Lower leg skin (tissue), 4 donors: ENCODE data around the gene EDN3. TPM values are rescaled to one million over a fixed set of nuclear protein-coding genes. Genes with fewer than 3 reads are reported as not detected.

Experiments used
- DNase-seq, 2 donors: peaks; one replicate each; pipeline ENCODE4 v3.0.0-alpha.2; 2019; ENCODE audit warnings: low spot score in 2 of 2
- H3K4me3 ChIP-seq: fragments of 200-600 bp; sonication (generic); 2 replicates; pipeline ENCODE4 v1.5.1; 2017; ENCODE audit warnings: mild to moderate bottlenecking, low read depth; ENCODE audit not compliant: poor library complexity, severe bottlenecking
- POLR2A ChIP-seq, 2 donors: fragments of 450-650 bp; IDR thresholded peaks; one replicate each; pipeline ENCODE4 v1.6.1; 2016 to 2017; ENCODE audit warnings: antibody characterized with exemption in 2 of 2, mild to moderate bottlenecking in 1 of 2, moderate library complexity in 1 of 2
- WGBS, 2 donors: methylation state at CpG; one replicate each; pipeline ENCODE4 v1.1.5; 2018; 5-methylcytosine and 5-hydroxymethylcytosine counted together
- intact Hi-C: fragments of 100-400 bp; cut with DNase I; formaldehyde crosslinking; loops from one replicate; pipeline ENCODE4 v1.15.0; 2023; ENCODE audit warnings: low total_unique reads
- total RNA-seq, 4 donors: library from RNA; depleted of rRNA; stranded (reverse); fragments of >200 nt; gene quantifications; one replicate each; pipeline ENCODE4 v1.1.0, GENCODE V29; 2016
- TF ChIP-seq, protein P1 (sequence below), 3 donors: fragments of 450-650 bp; IDR thresholded peaks; one replicate each; pipeline ENCODE4 v1.5.1; 2016; ENCODE audit warnings: antibody characterized with exemption in 3 of 3, mild to moderate bottlenecking in 3 of 3, moderate library complexity in 2 of 3

EDN3 gene
- total RNA-seq, 4 donors from 2014 or later: 0.38 to 11.9 (median 1.0) TPM

GRCh38 chr20:59297686-59298085 is 2.7 kb upstream of the EDN3 start:
- 82 to 88% methylated on average over 7 of the region's 7 CpGs for WGBS, 2 donors
- DNase-seq: no peak
- TF ChIP-seq, protein P1, sequence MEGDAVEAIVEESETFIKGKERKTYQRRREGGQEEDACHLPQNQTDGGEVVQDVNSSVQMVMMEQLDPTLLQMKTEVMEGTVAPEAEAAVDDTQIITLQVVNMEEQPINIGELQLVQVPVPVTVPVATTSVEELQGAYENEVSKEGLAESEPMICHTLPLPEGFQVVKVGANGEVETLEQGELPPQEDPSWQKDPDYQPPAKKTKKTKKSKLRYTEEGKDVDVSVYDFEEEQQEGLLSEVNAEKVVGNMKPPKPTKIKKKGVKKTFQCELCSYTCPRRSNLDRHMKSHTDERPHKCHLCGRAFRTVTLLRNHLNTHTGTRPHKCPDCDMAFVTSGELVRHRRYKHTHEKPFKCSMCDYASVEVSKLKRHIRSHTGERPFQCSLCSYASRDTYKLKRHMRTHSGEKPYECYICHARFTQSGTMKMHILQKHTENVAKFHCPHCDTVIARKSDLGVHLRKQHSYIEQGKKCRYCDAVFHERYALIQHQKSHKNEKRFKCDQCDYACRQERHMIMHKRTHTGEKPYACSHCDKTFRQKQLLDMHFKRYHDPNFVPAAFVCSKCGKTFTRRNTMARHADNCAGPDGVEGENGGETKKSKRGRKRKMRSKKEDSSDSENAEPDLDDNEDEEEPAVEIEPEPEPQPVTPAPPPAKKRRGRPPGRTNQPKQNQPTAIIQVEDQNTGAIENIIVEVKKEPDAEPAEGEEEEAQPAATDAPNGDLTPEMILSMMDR (IDR thresholded peaks at IDR 0.05): no peak
- TF ChIP-seq POLR2A (IDR thresholded peaks at IDR 0.05): no peak
- H3K4me3 ChIP-seq: no peak overlapping the region
- intact Hi-C loops: no loop called here

DNA sequence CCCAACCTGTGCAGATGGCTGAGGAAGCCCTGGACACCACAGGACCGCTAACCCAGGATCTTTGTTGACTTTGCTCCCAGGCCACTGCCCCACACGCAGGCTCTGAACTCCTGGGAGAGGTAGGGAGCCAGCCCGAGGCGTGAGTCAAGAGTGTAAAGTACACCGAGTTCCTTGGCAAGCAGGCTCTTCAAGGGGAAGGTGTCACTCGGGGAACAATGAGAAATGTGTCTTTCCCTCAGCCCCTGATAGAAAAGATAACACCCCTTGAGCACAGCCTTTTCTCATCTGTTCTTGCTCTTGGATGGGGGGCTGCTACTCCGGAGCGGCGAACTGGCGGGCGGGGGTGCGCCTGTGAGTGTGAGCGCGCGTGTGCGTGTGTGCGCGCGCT is 472 bp upstream of the EDN3 start:
- WGBS, 2 donors: 3 to 4% methylated on average over 15 to 18 of the region's 19 CpGs
- no peak overlapping the region for H3K4me3 ChIP-seq
- intact Hi-C loops: no loop called here
- TF ChIP-seq POLR2A (IDR thresholded peaks at IDR 0.05): no peak
- TF ChIP-seq, protein P1 (IDR thresholded peaks at IDR 0.05): no peak
- peak in 1 of 2 donors; percentile 44 for DNase-seq

- no peak for TF ChIP-seq POLR2A (IDR thresholded peaks at IDR 0.05)
- TF ChIP-seq, protein P1 (IDR thresholded peaks at IDR 0.05): no peak
- WGBS, 2 donors: 55 to 75% methylated on average over 8 to 17 of the region's 17 CpGs
- no peak overlapping the region for H3K4me3 ChIP-seq
- intact Hi-C loops: no loop called here
- no peak for DNase-seq
Observed at GRCh38 chr20:59301343-59302007, 1.1 kb downstream of the EDN3 start.

DNA sequence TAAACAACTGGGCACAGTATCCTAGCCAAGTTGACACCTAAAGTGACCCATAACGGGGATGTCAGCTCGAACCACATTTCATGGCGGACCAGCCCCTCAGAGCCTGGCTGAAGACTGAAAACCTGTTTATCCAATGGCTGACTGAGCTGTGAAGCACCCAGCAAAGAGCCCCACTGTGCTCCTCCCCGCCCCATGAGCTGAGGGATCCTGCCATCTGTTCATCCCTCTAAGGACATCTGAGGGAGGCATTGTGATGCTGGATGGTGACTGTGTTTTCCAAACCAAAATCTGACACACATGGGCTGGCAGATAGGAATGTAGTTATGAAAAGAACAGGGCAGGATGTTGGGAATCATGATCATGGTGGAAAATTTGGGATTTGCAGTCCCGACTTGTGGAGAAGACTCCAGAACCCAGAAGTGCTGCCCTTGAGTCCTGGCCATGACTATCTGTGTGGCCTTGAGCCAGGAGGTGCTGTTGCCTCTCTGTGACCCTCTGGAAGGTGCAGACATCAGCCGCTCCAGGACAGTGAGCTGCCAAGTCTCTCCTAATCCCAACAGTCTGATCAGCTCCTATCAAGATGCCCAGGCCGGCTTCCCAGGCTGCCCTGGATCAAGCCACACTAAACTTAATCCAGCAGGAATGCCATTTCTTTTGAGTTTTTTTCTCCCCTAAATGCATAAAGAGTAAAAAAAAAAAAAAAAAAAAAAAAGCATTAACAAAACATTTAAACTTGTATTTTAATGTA is 5.7 kb downstream of the EDN3 start:
- H3K4me3 ChIP-seq: no peak overlapping the region
- TF ChIP-seq, protein P1 (IDR thresholded peaks at IDR 0.05): no peak
- TF ChIP-seq POLR2A (IDR thresholded peaks at IDR 0.05): no peak
- DNase-seq: no peak
- WGBS, 2 donors: 81 to 88% methylated on average over 7 of the region's 7 CpGs
- intact Hi-C loops: no loop called here

DNA sequence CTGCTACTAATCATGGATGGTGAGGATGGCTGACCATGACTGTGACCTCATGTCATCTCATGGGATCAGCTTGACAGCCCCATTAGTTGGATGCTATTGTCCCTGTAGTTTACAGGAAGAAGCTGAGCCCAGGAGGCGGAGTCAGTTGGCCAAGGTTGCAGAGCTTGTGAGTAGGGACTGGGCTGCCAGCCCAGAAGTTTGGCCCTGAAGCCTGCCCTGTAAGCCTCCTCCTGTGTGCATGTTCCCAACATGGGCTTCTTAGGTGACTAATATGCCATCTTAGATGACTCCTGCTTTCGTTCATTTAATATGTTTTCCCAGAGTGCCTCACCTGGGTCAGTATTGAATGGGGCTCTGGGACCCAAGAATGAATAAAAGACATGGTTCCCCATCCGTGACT is 6.9 kb downstream of the EDN3 start:
- 67 to 70% methylated on average over 3 of the region's 3 CpGs for WGBS, 2 donors
- TF ChIP-seq, protein P1 (IDR thresholded peaks at IDR 0.05): no peak
- no peak for TF ChIP-seq POLR2A (IDR thresholded peaks at IDR 0.05)
- H3K4me3 ChIP-seq: no peak overlapping the region
- no peak for DNase-seq
- intact Hi-C loops: no loop called here
